ENCODE data around the gene EXOC4.

GRCh38 chr7:133234961-133235875, 17.7 kb upstream of the EXOC4 start:
- TF ChIP-seq POLR2A (IDR thresholded peaks at IDR 0.05): no peak
- TF ChIP-seq, protein P1, sequence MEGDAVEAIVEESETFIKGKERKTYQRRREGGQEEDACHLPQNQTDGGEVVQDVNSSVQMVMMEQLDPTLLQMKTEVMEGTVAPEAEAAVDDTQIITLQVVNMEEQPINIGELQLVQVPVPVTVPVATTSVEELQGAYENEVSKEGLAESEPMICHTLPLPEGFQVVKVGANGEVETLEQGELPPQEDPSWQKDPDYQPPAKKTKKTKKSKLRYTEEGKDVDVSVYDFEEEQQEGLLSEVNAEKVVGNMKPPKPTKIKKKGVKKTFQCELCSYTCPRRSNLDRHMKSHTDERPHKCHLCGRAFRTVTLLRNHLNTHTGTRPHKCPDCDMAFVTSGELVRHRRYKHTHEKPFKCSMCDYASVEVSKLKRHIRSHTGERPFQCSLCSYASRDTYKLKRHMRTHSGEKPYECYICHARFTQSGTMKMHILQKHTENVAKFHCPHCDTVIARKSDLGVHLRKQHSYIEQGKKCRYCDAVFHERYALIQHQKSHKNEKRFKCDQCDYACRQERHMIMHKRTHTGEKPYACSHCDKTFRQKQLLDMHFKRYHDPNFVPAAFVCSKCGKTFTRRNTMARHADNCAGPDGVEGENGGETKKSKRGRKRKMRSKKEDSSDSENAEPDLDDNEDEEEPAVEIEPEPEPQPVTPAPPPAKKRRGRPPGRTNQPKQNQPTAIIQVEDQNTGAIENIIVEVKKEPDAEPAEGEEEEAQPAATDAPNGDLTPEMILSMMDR (IDR thresholded peaks at IDR 0.05): no peak

Data from sigmoid colon (tissue), 3 donors.